DOHH2 (cell line): ENCODE measurements around the gene PPP6C.

Source experiments
- H3F3A ChIP-seq: fragments of 200-600 bp; sonication (generic), shearing (Covaris generic); 2 replicates; pipeline ENCODE4 v1.6.0; 2016; ENCODE audit warnings: antibody characterized with exemption, mild to moderate bottlenecking; ENCODE audit not compliant: control insufficient read depth, insufficient read depth
- H3K27ac ChIP-seq: fragments of 200-600 bp; sonication (generic); 2 replicates; pipeline ENCODE4 v1.5.1; 2014; ENCODE audit warnings: low read depth, mild to moderate bottlenecking, low read length, moderate library complexity
- H3K27me3 ChIP-seq: fragments of 200-600 bp; sonication (generic); 2 replicates; pipeline ENCODE4 v1.6.1; 2014; ENCODE audit warnings: mild to moderate bottlenecking, low read length, mixed read lengths; ENCODE audit not compliant: control insufficient read depth
- H3K36me3 ChIP-seq: fragments of 200-600 bp; sonication (generic); 2 replicates; pipeline ENCODE4 v1.6.1; 2014; ENCODE audit warnings: mild to moderate bottlenecking, low read length, moderate library complexity, mixed read lengths; ENCODE audit not compliant: control insufficient read depth
- H3K4me1 ChIP-seq: fragments of 200-600 bp; sonication (generic); 2 replicates; pipeline ENCODE4 v1.6.1; 2014; ENCODE audit warnings: mild to moderate bottlenecking, low read length, mixed read lengths; ENCODE audit not compliant: control insufficient read depth
- H3K4me2 ChIP-seq: fragments of 200-600 bp; sonication (generic); 2 replicates; pipeline ENCODE4 v1.6.0; 2014; ENCODE audit warnings: mild to moderate bottlenecking, low read length, moderate library complexity
- H3K4me3 ChIP-seq: fragments of 200-600 bp; sonication (generic); 2 replicates; pipeline ENCODE4 v1.5.1; 2014; ENCODE audit warnings: mild to moderate bottlenecking, low read length, mixed read lengths
- H3K79me2 ChIP-seq: fragments of 200-600 bp; sonication (generic); 2 replicates; pipeline ENCODE4 v1.6.1; 2014; ENCODE audit warnings: mild to moderate bottlenecking, low read length, mixed read lengths; ENCODE audit not compliant: control insufficient read depth
- H3K9me2 ChIP-seq: fragments of 200-600 bp; sonication (generic); replicated peaks from 2 replicates; pipeline ENCODE4 v1.6.1; 2014; ENCODE audit warnings: mild to moderate bottlenecking, low read length, mixed read lengths; ENCODE audit not compliant: control insufficient read depth
- H3K9me3 ChIP-seq: fragments of 200-600 bp; sonication (generic); 2 replicates; pipeline ENCODE4 v1.6.1; 2014; ENCODE audit warnings: antibody characterized with exemption, low read length, mixed read lengths; ENCODE audit not compliant: control insufficient read depth, insufficient read depth
- H4K20me1 ChIP-seq: fragments of 200-600 bp; sonication (generic); 2 replicates; pipeline ENCODE4 v1.6.0; 2014; ENCODE audit warnings: low read depth, mild to moderate bottlenecking, antibody characterized with exemption, low read length, moderate library complexity; ENCODE audit not compliant: control insufficient read depth, insufficient read depth
- CTCF ChIP-seq: fragments of 200-600 bp; sonication (generic); IDR thresholded peaks from one replicate; pipeline ENCODE4 v1.5.1; 2014; ENCODE audit warnings: antibody characterized with exemption, mild to moderate bottlenecking, low read depth, low read length; ENCODE audit not compliant: poor library complexity, severe bottlenecking
- EZH2phosphoT487 ChIP-seq: fragments of 200-600 bp; sonication (generic); IDR thresholded peaks from 2 replicates; pipeline ENCODE4 v1.6.1; 2017; ENCODE audit warnings: borderline replicate concordance, mild to moderate bottlenecking, antibody characterized with exemption, low read length, moderate library complexity, mixed read lengths

Gene PPP6C

DNA sequence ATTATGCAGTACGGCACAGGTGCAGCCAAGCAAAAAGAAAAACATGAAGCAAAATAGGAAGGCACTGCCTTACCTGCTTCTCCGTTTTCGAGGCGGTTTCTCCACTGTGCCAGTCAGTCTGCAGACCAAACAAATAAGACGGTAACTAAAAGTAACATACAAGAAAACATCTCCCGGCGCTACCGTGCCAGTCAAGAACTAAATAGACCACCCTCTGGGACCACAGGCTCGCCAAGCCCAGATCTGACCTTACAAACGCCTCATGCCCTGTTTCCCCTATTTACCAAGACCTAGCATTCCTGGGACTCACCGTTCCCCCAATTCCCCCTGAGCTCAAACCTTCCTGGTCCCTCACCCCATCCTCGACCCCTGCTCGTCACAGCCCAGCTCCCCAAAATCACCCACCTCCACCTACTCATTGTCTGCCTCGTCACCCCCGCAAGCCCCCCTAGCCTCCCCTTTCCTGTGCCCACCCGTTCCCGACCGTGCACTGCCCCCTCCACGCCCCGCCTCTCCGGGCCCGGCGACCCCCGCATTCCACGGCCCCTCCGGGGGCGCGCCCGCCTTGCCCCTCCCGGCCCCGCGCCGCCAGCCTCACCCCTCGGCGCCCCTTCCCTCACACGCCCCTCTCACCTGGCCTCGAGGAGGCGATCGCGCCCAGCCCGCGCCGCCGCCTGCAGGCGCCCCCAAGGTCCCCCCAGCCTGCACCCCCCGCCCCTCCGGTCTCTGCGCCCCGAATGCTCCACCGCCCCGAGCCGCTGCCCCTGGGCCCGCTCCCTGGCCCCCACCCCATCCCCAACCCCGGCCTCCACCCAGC is 46.8 kb downstream of the PPP6C start:
- H4K20me1 ChIP-seq = no peaks in the 10 kb centered on the region
- no peaks in the 10 kb centered on the region for H3K9me3 ChIP-seq
- H3K79me2 ChIP-seq = peaks cover 9% of the 10 kb centered on the region
- H3K27me3 ChIP-seq = no peaks in the 10 kb centered on the region
- peak overlapping the region; percentile 72 for H3K4me3 ChIP-seq
- H3K36me3 ChIP-seq = peaks cover 8% of the 10 kb centered on the region; the same call in 1 of the 2 replicates
- TF ChIP-seq EZH2phosphoT487 = no peak
- TF ChIP-seq CTCF = no peak
- peak overlapping the region; percentile 73 for H3K4me2 ChIP-seq
- H3F3A ChIP-seq = peaks cover 21% of the 10 kb centered on the region
- no peaks in the 10 kb centered on the region for H3K9me2 ChIP-seq
- peaks cover 13% of the 10 kb centered on the region for H3K4me1 ChIP-seq
- H3K27ac ChIP-seq = no peak overlapping the region

GRCh38 chr9:125141751-125142150 is 47.9 kb downstream of the PPP6C start:
- no peaks in the 10 kb centered on the region for H3K9me3 ChIP-seq
- H3K36me3 ChIP-seq = peaks cover 8% of the 10 kb centered on the region; the same call in 1 of the 2 replicates
- H3K9me2 ChIP-seq = no peaks in the 10 kb centered on the region
- no peak for TF ChIP-seq CTCF
- no peak for TF ChIP-seq EZH2phosphoT487
- H3K4me3 ChIP-seq = no peak overlapping the region; the same call in 1 of the 2 replicates
- no peaks in the 10 kb centered on the region for H3K27me3 ChIP-seq
- H3K4me1 ChIP-seq = peaks cover 13% of the 10 kb centered on the region
- H3K27ac ChIP-seq = no peak overlapping the region
- H3K4me2 ChIP-seq = no peak overlapping the region; the same call in 1 of the 2 replicates
- H4K20me1 ChIP-seq = no peaks in the 10 kb centered on the region
- peaks cover 9% of the 10 kb centered on the region for H3K79me2 ChIP-seq
- peaks cover 17% of the 10 kb centered on the region for H3F3A ChIP-seq

DNA sequence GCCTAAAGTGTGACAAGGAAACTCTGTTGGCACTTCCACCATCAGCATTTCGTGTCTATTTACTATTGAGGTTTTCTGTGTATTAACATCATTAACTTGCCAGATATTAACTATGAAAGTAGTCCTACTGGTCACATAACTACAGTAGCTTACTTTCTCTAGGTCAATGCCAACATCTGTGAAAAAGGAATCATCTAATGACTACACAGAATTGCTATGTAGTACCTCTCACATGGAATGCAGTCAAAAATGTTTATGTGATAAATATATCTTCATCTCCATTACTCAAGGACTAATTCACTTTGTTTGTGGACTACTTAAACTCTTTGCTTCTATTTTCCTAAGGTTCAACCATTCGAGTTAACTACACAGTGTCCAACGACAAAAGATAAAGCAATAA is 48.4 kb downstream of the PPP6C start:
- H3K4me3 ChIP-seq = no peak overlapping the region

More for the DNA sequence above, 48.4 kb downstream of the PPP6C start:
- no peaks in the 10 kb centered on the region for H3K27me3 ChIP-seq
- no peak overlapping the region for H3K4me2 ChIP-seq
- H3K4me1 ChIP-seq = peaks cover 13% of the 10 kb centered on the region
- H3K9me2 ChIP-seq = no peaks in the 10 kb centered on the region
- H3F3A ChIP-seq = peaks cover 17% of the 10 kb centered on the region
- peaks cover 9% of the 10 kb centered on the region for H3K79me2 ChIP-seq
- no peaks in the 10 kb centered on the region for H4K20me1 ChIP-seq
- peaks cover 8% of the 10 kb centered on the region; the same call in 1 of the 2 replicates for H3K36me3 ChIP-seq
- no peaks in the 10 kb centered on the region for H3K9me3 ChIP-seq
- H3K27ac ChIP-seq = no peak overlapping the region
- TF ChIP-seq CTCF = no peak
- TF ChIP-seq EZH2phosphoT487 = no peak
